Neuronal stem cell (in vitro differentiated cells): ENCODE data around the gene GNAT2.

Experiments
- DNase-seq: peaks from one replicate; pipeline ENCODE4 v3.0.0-alpha.2; 2013; ENCODE audit warnings: low spot score
- H2AFZ ChIP-seq: one replicate; pipeline ENCODE4 v1.6.1; 2013; ENCODE audit warnings: mild to moderate bottlenecking, low read length, inconsistent platforms
- H2AK5ac ChIP-seq: 2 replicates; pipeline ENCODE4 v1.6.1; 2013; ENCODE audit warnings: low read depth, mild to moderate bottlenecking, inconsistent platforms, low read length, moderate library complexity, mixed read lengths
- H2BK120ac ChIP-seq: 2 replicates; pipeline ENCODE4 v1.6.1; 2013; ENCODE audit warnings: low read depth, mild to moderate bottlenecking, inconsistent platforms, low read length, moderate library complexity, mixed read lengths
- H2BK12ac ChIP-seq: one replicate; pipeline ENCODE4 v1.6.1; 2013; ENCODE audit warnings: low read length, inconsistent platforms
- H2BK15ac ChIP-seq: 2 replicates; pipeline ENCODE4 v1.6.1; 2013; ENCODE audit warnings: mild to moderate bottlenecking, low read length, inconsistent platforms, mixed read lengths
- H2BK5ac ChIP-seq: one replicate; pipeline ENCODE4 v1.6.1; 2013; ENCODE audit warnings: inconsistent platforms, mild to moderate bottlenecking, low read length, moderate library complexity
- H3K14ac ChIP-seq: one replicate; pipeline ENCODE4 v1.6.1; 2013; ENCODE audit warnings: low read length, inconsistent platforms
- H3K18ac ChIP-seq: 2 replicates; pipeline ENCODE4 v1.6.1; 2013; ENCODE audit warnings: low read length, inconsistent platforms
- H3K23ac ChIP-seq: 2 replicates; pipeline ENCODE4 v1.6.1; 2013; ENCODE audit warnings: low read depth, mild to moderate bottlenecking, mixed read lengths, low read length, inconsistent platforms; ENCODE audit not compliant: poor library complexity
- H3K27ac ChIP-seq: replicated peaks from 3 replicates; pipeline ENCODE4 v1.5.1; 2013; ENCODE audit warnings: low read length, inconsistent platforms
- H3K27me3 ChIP-seq, 3 experiments: 2 replicates each; pipeline ENCODE4 v1.6.1; 2013; ENCODE audit warnings: low read length in 3 of 3, mild to moderate bottlenecking in 2 of 3, inconsistent platforms in 1 of 3, low read depth in 1 of 3, mixed read lengths in 1 of 3, moderate library complexity in 1 of 3; ENCODE audit not compliant: control insufficient read depth in 3 of 3, insufficient read depth in 3 of 3
- H3K36me3 ChIP-seq, 2 donors: replicated peaks in 1 of 2; 2 replicates each; pipeline ENCODE4 v1.6.1; 2013; ENCODE audit warnings: low read length in 2 of 2; ENCODE audit not compliant: control insufficient read depth in 2 of 2, insufficient read depth in 2 of 2
- H3K4ac ChIP-seq: 2 replicates; pipeline ENCODE4 v1.6.1; 2013; ENCODE audit warnings: inconsistent platforms, mild to moderate bottlenecking, low read length, moderate library complexity
- H3K4me1 ChIP-seq, 2 donors: 1 replicate in 1 of 2; 2 replicates in 1 of 2; pipeline ENCODE4 v1.6.1; 2013; ENCODE audit warnings: low read length in 2 of 2, low read depth in 1 of 2; ENCODE audit not compliant: control insufficient read depth in 2 of 2, insufficient read depth in 1 of 2
- H3K4me2 ChIP-seq: one replicate; pipeline ENCODE4 v1.6.1; 2013; ENCODE audit warnings: mild to moderate bottlenecking, low read length, inconsistent platforms; ENCODE audit not compliant: insufficient read depth, poor library complexity, severe bottlenecking
- H3K4me3 ChIP-seq, 2 donors: 2 replicates each; pipeline ENCODE4 v1.5.1; 2013; ENCODE audit warnings: low read length in 2 of 2, mild to moderate bottlenecking in 2 of 2, inconsistent platforms in 1 of 2, moderate library complexity in 1 of 2
- H3K79me1 ChIP-seq: one replicate; pipeline ENCODE4 v1.6.1; 2013; ENCODE audit warnings: low read depth, mild to moderate bottlenecking, inconsistent platforms, low read length, moderate library complexity
- H3K9ac ChIP-seq: one replicate; pipeline ENCODE4 v1.6.1; 2013; ENCODE audit warnings: mild to moderate bottlenecking, low read depth, low read length, inconsistent platforms; ENCODE audit not compliant: poor library complexity
- H3K9me3 ChIP-seq, 2 donors: replicated peaks in 1 of 2; 2 replicates each; pipeline versions ENCODE3 to v1.6.1; 2013; ENCODE audit warnings: low read length in 2 of 2, mild to moderate bottlenecking in 2 of 2, inconsistent platforms in 1 of 2, low read depth in 1 of 2, mixed read lengths in 1 of 2, moderate library complexity in 1 of 2; ENCODE audit not compliant: control insufficient read depth in 2 of 2, insufficient read depth in 1 of 2
- H4K8ac ChIP-seq: one replicate; pipeline ENCODE4 v1.6.1; 2013; ENCODE audit warnings: low read depth, mild to moderate bottlenecking, inconsistent platforms, low read length, moderate library complexity
- H4K91ac ChIP-seq: one replicate; pipeline ENCODE4 v1.6.1; 2013; ENCODE audit warnings: low read length, low read depth, mild to moderate bottlenecking, inconsistent platforms; ENCODE audit not compliant: poor library complexity
- WGBS, 2 donors: extraction: QIAGEN DNeasy Blood & Tissue Kit; methylation state at CpG; one replicate each; pipeline ENCODE4 v1.1.7; 2013; ENCODE audit warnings: missing lambda C conversion rate in 2 of 2, mixed read lengths in 1 of 2; ENCODE audit not compliant: insufficient read length in 2 of 2, insufficient replicate concordance in 1 of 2; ENCODE audit errors: extremely low coverage in 2 of 2; 5-methylcytosine and 5-hydroxymethylcytosine counted together

GNAT2 gene

GRCh38 chr1:109573785-109574184, 45.6 kb downstream of the GNAT2 start:
- Histone ChIP-seq H4K91ac (no peak overlapping the region), H3K4ac (no peak overlapping the region), H3K18ac (no peak overlapping the region), H2BK12ac (no peak overlapping the region), H3K4me2 (no peak overlapping the region), H3K9ac (no peak overlapping the region), H3K79me1 (no peaks in the 10 kb centered on the region), H3K23ac (no peak overlapping the region), H3K14ac (no peak overlapping the region), H3K27me3 (no peaks in the 10 kb centered on the region), H3K36me3 (peaks cover 0 to 47% of the 10 kb centered on the region in 2 donors), H4K8ac (no peak overlapping the region), H2BK5ac (no peak overlapping the region), H3K27ac (no peak overlapping the region), H2AK5ac (no peak overlapping the region), H3K4me1 (no peaks in the 10 kb centered on the region), H2BK15ac (no peak overlapping the region), H2BK120ac (no peak overlapping the region), H3K9me3 (no peaks in the 10 kb centered on the region), H2AFZ (no peak overlapping the region), H3K4me3 (no peak overlapping the region)
- WGBS, 2 donors = no CpG with 5 or more reads among the region's 2 CpGs
- DNase-seq = no peak

DNA sequence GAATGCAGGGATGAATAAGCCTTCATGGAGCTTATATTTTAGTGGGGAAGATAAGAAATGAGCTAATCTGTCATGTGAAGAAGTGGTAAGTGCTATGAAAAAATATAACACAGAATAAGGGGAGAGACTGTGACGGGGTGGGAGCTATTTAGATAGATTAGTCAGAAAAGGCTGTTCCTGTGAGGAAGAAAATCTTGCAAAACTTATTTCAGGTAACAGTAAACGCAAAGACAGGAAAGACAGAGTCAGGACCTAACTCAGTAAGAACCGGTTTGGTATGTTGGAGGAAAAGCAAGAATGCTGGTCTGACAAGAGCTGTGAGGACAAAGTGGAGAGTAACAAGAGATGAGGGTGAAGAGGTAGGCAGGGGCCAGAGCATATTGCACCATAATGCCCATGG, 49.0 kb downstream of the GNAT2 start:
- Histone ChIP-seq H2BK120ac (no peak overlapping the region), H2AFZ (no peak overlapping the region), H3K23ac (no peak overlapping the region), H4K8ac (no peak overlapping the region), H3K4me3 (no peak overlapping the region), H2BK12ac (no peak overlapping the region), H3K36me3 (peaks cover 0 to 21% of the 10 kb centered on the region in 2 donors), H3K27ac (no peak overlapping the region), H3K4me1 (peaks cover 0 to 1% of the 10 kb centered on the region in 2 donors), H4K91ac (no peak overlapping the region), H3K9me3 (no peaks in the 10 kb centered on the region), H2BK15ac (no peak overlapping the region), H2AK5ac (no peak overlapping the region), H3K27me3 (no peaks in the 10 kb centered on the region), H3K18ac (no peak overlapping the region), H3K79me1 (no peaks in the 10 kb centered on the region), H3K14ac (no peak overlapping the region), H3K9ac (no peak overlapping the region), H3K4ac (no peak overlapping the region), H2BK5ac (no peak overlapping the region), H3K4me2 (no peak overlapping the region)
- WGBS, 2 donors = no CpG with 5 or more reads among the region's 3 CpGs
- DNase-seq = no peak

DNA sequence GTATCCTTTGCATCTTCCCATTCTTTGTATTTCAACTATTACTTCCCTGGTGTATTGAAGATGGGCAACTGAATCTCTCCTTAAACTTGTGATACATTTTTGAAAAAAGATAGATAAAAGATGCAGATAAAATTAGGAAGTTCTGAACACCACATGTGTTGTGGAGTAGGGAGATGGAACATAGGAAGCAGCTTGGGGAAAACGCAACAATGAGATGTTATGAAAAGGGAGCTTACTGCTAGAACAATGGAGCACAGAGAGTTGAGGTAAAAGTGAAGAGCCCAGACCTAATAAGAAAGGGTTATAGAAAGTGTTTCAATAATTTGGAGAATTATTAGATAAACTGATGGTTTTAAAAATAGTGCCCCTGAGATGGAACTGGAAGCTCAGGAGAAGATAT, 50.1 kb downstream of the GNAT2 start:
- no peak overlapping the region for H3K18ac ChIP-seq
- no peaks in the 10 kb centered on the region for H3K9me3 ChIP-seq
- H3K23ac ChIP-seq = no peak overlapping the region
- H3K4me3 ChIP-seq = no peak overlapping the region
- peaks cover 0 to 12% of the 10 kb centered on the region in 2 donors for H3K36me3 ChIP-seq
- H4K91ac ChIP-seq = no peak overlapping the region
- no peak overlapping the region for H3K27ac ChIP-seq
- peaks cover 3 to 4% of the 10 kb centered on the region in 2 donors for H3K4me1 ChIP-seq
- DNase-seq = no peak
- no peak overlapping the region for H3K4me2 ChIP-seq
- H3K14ac ChIP-seq = no peak overlapping the region
- H4K8ac ChIP-seq = no peak overlapping the region
- H2BK120ac ChIP-seq = no peak overlapping the region
- H2BK12ac ChIP-seq = no peak overlapping the region
- H3K79me1 ChIP-seq = peaks cover 2% of the 10 kb centered on the region
- no peak overlapping the region for H2AK5ac ChIP-seq
- no peak overlapping the region for H2BK5ac ChIP-seq
- H3K9ac ChIP-seq = no peak overlapping the region
- no peak overlapping the region for H2AFZ ChIP-seq
- H2BK15ac ChIP-seq = no peak overlapping the region
- no peaks in the 10 kb centered on the region for H3K27me3 ChIP-seq
- no peak overlapping the region for H3K4ac ChIP-seq
- no CpG with 5 or more reads among the region's 1 CpG for WGBS, 2 donors

DNA sequence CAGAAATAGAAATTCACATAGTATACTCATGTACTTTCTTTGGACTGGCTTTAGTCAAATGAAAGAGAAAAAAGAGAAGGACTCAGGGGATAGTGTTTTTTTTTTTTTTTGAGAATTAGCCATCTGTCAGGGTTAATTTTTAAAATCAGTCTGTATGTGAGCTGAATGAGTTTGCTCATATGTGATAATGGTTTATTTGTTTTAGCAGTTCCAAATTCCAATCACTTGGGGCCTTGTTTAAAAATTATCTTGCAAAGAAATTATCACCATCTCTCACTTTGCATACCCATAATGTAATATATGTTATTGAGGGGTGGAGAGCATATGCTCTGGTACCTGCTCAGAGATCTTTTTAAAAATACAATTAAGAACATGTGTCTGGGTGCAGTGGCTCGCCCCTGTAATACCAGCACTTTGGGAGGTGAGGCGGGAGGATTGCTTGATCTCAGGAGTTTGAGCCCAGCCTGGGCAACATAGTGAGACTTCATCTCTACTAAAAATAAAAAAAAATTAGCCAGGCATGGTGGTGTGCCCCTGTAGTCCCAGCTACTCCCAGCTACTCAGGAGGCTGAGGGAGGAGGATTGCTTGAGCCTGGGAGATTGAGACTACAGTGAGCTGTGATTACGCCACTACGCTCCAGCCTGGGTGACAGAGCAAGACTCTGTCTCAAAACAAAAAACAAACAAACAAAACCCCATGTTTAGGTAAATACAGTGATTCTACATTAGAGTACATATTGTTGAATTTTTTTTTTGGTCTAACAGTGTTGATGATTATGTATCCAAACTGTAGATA, 51.3 kb downstream of the GNAT2 start:
- Histone ChIP-seq H4K8ac (no peak overlapping the region), H3K79me1 (peaks cover 4% of the 10 kb centered on the region), H3K9ac (no peak overlapping the region), H2AK5ac (no peak overlapping the region), H2AFZ (no peak overlapping the region), H3K14ac (no peak overlapping the region), H3K36me3 (peaks cover 0 to 2% of the 10 kb centered on the region in 2 donors), H3K18ac (no peak overlapping the region), H3K4ac (no peak overlapping the region), H2BK15ac (no peak overlapping the region), H3K9me3 (no peaks in the 10 kb centered on the region), H3K4me1 (peaks cover 5 to 13% of the 10 kb centered on the region in 2 donors), H3K4me2 (no peak overlapping the region), H4K91ac (no peak overlapping the region), H2BK12ac (no peak overlapping the region), H2BK5ac (no peak overlapping the region), H2BK120ac (no peak overlapping the region), H3K27me3 (no peaks in the 10 kb centered on the region), H3K27ac (no peak overlapping the region), H3K4me3 (no peak overlapping the region), H3K23ac (no peak overlapping the region)
- no peak for DNase-seq
- no CpG with 5 or more reads among the region's 4 CpGs for WGBS, 2 donors
